A673 (cell line): Measurements from ENCODE around the gene ADNP2.

ENCODE experiments used
- CTCF ChIP-seq: fragments of 300-800, 200-600 bp; sonication (generic); conservative IDR thresholded peaks from 2 replicates; pipeline ENCODE4 v1.5.1; 2017; ENCODE audit warnings: low read depth, mild to moderate bottlenecking, antibody characterized with exemption, low read length, moderate library complexity, mixed read lengths
- EZH2 ChIP-seq: fragments of 200-600 bp; sonication (generic); IDR thresholded peaks from 2 replicates; pipeline ENCODE4 v1.6.1; 2017; ENCODE audit warnings: borderline replicate concordance, low read depth, mild to moderate bottlenecking, mixed read lengths, antibody characterized with exemption, low read length; ENCODE audit not compliant: poor library complexity, severe bottlenecking

GRCh38 chr18:80140455-80140985 is 31.5 kb downstream of the ADNP2 start:
- TF ChIP-seq CTCF (no peak), EZH2 (no peak)
